SH-SY5Y (cell line): ENCODE measurements around the gene PCYT1A.

Source experiments
- GATA2 ChIP-seq: IDR thresholded peaks from 2 replicates; pipeline ENCODE4 v1.6.1; 2011; ENCODE audit warnings: mild to moderate bottlenecking, low read depth, low read length
- GATA3 ChIP-seq: IDR thresholded peaks from 2 replicates; pipeline ENCODE4 v1.6.1; 2011; ENCODE audit warnings: low read depth, mild to moderate bottlenecking, low read length, moderate library complexity

DNA sequence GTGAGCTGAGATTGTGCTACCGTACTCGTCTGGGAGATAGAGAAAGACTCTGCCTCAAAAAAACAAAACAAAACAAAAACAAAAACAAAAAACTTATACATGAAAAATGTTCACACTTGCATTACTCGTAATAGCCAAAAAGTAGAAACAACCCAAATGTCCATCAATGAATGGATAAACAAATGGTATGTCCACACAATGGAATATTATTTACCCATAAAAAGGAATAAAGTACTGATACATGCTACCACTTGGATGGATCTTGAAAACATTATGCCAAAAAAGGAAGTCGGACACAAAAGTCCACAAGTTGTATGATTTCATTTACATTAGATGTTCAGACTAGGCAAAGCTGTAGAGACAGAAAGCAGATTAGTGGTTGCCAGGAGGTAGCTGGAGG is 26.7 kb downstream of the PCYT1A start:
- TF ChIP-seq GATA2 (no peak), GATA3 (no peak)
